HG03103 (cell line): ENCODE measurements around the gene ACBD5.

ENCODE experiments used
- ATAC-seq: cut with Tn5 transposase; IDR thresholded peaks from one replicate; pipeline ENCODE4 v1.9.1; 2021; ENCODE audit warnings: low read depth; ENCODE audit not compliant: unreplicated experiment

ACBD5 gene

DNA sequence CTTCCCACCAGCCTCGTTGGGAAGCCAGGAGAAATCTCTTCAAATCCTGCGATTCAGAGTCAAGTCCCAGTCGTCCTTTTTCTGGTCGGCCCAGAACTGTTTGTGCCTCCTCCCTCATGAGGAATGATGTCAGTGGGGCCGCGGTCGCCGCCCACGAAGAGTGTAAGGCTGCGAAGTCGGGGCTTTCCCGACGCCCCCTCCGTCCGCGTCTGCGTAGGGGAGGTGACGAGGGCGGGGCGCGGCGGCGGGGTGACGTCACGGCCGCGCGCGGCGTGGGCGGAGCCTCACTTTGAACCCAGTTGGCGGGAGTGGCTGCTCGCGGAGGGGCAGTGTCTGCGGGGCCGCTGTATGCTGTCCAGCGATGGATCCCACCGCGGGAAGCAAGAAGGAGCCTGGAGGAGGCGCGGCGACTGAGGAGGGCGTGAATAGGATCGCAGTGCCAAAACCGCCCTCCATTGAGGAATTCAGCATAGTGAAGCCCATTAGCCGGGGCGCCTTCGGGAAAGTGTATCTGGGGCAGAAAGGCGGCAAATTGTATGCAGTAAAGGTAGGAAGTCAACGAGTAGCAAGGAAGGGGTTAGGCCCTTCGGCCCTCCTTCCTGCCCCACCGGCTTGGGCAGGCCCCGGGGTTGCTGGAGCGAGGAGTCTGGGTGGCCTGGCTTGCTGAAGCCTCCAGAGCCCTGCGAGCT lies 85.4 kb downstream of the ACBD5 start, which contains the start of gene MASTL:
TSS of gene MASTL (plus strand) at position 287 of the 689 bp plus-strand sequence. CDS start at position 362, 75 bp downstream.
- ATAC-seq = peak; percentile 75

DNA sequence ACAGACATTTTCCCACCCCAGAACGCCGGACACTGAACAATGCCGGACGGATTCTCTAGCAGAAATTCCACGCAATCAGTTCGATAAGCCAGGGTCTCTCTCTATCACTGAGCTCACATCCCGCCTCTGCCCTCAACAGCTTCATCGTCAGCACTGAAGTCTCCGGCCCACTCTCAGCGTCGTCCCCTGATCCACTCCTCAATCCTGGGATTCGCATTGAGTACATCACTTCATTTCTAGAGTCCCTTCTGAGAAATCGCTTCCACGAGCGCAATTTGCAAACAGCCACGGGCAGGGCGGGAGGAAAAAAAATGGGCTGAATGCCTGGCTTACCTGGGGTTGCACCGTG lies 86.8 kb downstream of the ACBD5 start:
- peak; percentile 3 for ATAC-seq

DNA sequence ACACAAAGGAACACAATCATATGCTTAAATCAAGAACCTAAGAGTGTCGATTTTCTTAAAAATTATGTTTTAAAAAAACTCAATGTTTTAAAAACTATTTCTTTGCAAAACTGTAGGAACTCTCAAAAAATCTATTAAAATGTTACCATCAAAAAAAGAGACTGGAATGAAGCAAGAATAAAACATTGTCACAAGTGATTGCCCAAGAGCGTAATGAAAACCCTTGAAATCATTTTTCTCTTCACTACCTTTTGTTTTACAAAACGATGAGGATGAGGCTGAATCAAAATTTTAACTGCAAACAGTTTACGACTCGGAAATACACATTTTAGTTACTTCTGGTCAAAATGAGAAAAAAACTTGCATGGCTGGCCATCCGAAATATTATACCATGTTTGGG lies 87.3 kb downstream of the ACBD5 start:
- ATAC-seq = no peak

GRCh38 chr10:27152687-27153086 lies 87.9 kb downstream of the ACBD5 start:
- ATAC-seq = no peak

DNA sequence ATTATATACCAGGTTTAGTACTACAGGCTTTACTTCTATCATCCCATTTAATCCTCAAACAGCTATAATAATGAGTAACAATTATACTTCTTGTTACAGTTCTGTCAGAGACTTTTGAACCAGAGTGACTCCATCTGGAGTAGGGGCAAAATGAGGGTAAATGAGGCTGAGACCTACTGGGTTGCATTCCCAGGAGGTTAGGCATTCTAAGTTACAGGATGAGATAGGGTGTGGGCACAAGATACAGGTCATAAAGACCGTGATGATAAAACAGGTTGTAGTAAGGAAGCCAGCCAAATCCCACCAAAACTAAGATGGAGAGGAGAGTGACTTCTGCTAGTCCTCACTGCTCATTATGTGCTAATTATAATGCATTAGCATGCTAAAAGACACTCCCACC lies 90.3 kb downstream of the ACBD5 start:
- ATAC-seq = no peak

- ATAC-seq = no peak
These were observed 92.9 kb downstream of the ACBD5 start for GRCh38 chr10:27147701-27148100.

DNA sequence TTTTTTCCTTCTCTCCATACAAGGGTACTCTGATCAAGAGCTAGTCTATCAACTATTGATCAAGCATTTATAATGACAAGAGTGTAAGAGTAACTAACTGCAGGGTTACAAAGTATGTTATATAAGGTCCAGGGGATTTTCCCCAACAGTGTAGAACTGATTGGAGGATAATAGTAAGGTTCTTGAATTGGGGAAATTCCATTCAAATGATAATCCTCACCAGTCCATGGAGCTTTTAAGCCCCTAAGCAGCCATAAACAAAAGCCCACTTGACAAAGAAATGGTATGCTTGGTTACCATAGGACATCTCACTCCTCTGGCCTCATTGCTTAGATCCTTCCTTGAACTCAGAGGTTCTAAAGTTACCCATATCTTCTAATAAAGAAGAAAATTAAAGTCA lies 94.7 kb downstream of the ACBD5 start:
- ATAC-seq = no peak
